OCI-M2 (cell line): ENCODE measurements around the gene NTSR2.
"Not testable (repeated sequence)": the region's sequence is repeated elsewhere in the genome, so short reads cannot be mapped to it uniquely, and the experiment has no call there.

Source experiments
- DNase-seq: peaks from one replicate; lab custom pipeline; 2025; ENCODE audit not compliant: unreplicated experiment; lab: John Stamatoyannopoulos, UW

NTSR2 gene

GRCh38 chr2:11680182-11680900 lies 10.3 kb upstream of the NTSR2 start:
- DNase-seq: no peak

GRCh38 chr2:11679486-11680181 lies 9.6 kb upstream of the NTSR2 start:
- DNase-seq: no peak

- no peak for DNase-seq
Measured at GRCh38 chr2:11679016-11679415, 9.0 kb upstream of the NTSR2 start.

GRCh38 chr2:11678306-11678960 lies 8.4 kb upstream of the NTSR2 start:
- DNase-seq: no peak

- DNase-seq: no peak
Measured at GRCh38 chr2:11677136-11678055, 7.4 kb upstream of the NTSR2 start.

- DNase-seq: no peak
Measured at GRCh38 chr2:11676640-11677039, 6.6 kb upstream of the NTSR2 start.

- no peak for DNase-seq
Measured at GRCh38 chr2:11675423-11676112, 5.6 kb upstream of the NTSR2 start.

GRCh38 chr2:11674983-11675382 lies 5.0 kb upstream of the NTSR2 start:
- no peak for DNase-seq

- DNase-seq: no peak
Measured at GRCh38 chr2:11672407-11672806, 2.4 kb upstream of the NTSR2 start.

- no peak for DNase-seq
Measured at GRCh38 chr2:11667866-11668637, 1.9 kb downstream of the NTSR2 start.

GRCh38 chr2:11667194-11667593 lies 2.8 kb downstream of the NTSR2 start:
- DNase-seq: no peak

- DNase-seq: no peak
Measured at GRCh38 chr2:11665510-11666362, 4.3 kb downstream of the NTSR2 start.

GRCh38 chr2:11665028-11665427 lies 5.0 kb downstream of the NTSR2 start:
- no peak for DNase-seq

GRCh38 chr2:11663427-11663826 lies 6.6 kb downstream of the NTSR2 start:
- DNase-seq: no peak

GRCh38 chr2:11662882-11663281 lies 7.1 kb downstream of the NTSR2 start:
- no peak for DNase-seq

- no peak for DNase-seq
Measured at GRCh38 chr2:11661891-11662435, 8.0 kb downstream of the NTSR2 start.

GRCh38 chr2:11660396-11660795 lies 9.6 kb downstream of the NTSR2 start:
- not testable (repeated sequence) for DNase-seq

GRCh38 chr2:11659851-11660250 lies 10.1 kb downstream of the NTSR2 start:
- DNase-seq: no peak

- DNase-seq: no peak
Measured at GRCh38 chr2:11659115-11659475, 10.9 kb downstream of the NTSR2 start.
